ENCODE results near the gene CGNL1. TPM values are rescaled to one million over a fixed set of nuclear protein-coding genes. Genes with fewer than 3 reads are reported as not detected.

Gene CGNL1
- total RNA-seq, 1 donor from 2014 or later, result 5.4 TPM

DNA sequence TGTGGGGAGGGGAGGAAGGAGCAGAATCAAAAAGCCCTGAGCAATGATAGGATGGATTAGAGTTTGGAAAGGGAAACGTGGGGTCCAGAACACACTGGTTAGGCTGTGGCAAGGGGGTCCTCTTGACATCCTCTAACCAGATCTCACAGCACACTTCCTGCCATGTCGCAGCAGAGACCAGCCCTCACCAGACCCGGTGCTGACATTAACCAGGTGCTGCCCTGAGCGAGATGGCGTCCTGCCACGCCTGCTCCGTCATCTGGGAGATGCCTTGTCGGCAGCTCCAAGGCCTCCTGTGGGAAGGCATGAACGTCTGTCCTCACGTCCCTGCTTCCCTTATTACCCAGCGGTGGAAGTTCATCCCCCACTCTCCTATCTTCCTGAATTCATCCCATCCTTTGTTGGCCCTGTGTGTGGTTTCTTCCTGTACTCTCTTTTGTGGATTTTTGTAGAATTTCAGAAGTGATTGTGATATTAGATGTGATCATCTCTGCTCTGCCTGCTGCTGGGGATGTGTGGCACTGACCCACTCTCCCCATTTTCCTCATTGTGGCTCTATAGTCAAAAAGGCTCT lies 186.0 kb downstream of the CGNL1 start:
- Mint-ChIP-seq H3K4me3 (ENCODE audit: unreplicated experiment) (no peak overlapping the region), H3K9me3 (ENCODE audit: unreplicated experiment) (peaks cover 2% of the 10 kb centered on the region), H3K27ac (ENCODE audit: unreplicated experiment) (no peak overlapping the region), H3K36me3 (ENCODE audit: unreplicated experiment) (peaks cover 4% of the 10 kb centered on the region), H3K4me1 (ENCODE audit: low read depth, unreplicated experiment) (peaks cover 4% of the 10 kb centered on the region), H3K27me3 (ENCODE audit: unreplicated experiment) (peaks cover 3% of the 10 kb centered on the region)
- TF ChIP-seq, protein P1, sequence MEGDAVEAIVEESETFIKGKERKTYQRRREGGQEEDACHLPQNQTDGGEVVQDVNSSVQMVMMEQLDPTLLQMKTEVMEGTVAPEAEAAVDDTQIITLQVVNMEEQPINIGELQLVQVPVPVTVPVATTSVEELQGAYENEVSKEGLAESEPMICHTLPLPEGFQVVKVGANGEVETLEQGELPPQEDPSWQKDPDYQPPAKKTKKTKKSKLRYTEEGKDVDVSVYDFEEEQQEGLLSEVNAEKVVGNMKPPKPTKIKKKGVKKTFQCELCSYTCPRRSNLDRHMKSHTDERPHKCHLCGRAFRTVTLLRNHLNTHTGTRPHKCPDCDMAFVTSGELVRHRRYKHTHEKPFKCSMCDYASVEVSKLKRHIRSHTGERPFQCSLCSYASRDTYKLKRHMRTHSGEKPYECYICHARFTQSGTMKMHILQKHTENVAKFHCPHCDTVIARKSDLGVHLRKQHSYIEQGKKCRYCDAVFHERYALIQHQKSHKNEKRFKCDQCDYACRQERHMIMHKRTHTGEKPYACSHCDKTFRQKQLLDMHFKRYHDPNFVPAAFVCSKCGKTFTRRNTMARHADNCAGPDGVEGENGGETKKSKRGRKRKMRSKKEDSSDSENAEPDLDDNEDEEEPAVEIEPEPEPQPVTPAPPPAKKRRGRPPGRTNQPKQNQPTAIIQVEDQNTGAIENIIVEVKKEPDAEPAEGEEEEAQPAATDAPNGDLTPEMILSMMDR (IDR thresholded peaks at IDR 0.05; ENCODE audit: partially characterized antibody, unreplicated experiment), result no peak
- DNase-seq, result no peak

DNA sequence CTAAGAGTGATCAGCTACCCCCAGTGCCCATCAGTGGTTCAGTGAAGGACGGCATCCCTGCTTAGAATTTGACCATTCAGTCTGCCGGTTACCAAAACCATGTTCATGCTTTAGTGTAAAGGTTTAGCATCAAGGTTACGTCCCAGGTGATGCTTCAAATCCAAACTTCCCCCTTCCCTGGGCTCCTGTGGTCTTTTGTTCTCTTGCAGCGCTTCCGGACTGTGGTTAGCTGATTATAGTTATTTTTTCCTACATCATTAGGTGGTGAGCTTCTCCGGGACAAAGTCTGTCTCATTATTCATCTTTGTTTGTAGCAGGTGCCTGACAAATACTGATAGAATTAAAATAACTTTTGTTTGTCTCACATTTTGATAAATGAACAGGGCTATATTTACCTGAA lies 187.1 kb downstream of the CGNL1 start:
- Mint-ChIP-seq H3K36me3 (ENCODE audit: unreplicated experiment) (no peaks in the 10 kb centered on the region), H3K27me3 (ENCODE audit: unreplicated experiment) (peaks cover 3% of the 10 kb centered on the region), H3K9me3 (ENCODE audit: unreplicated experiment) (peaks cover 2% of the 10 kb centered on the region), H3K4me3 (ENCODE audit: unreplicated experiment) (no peak overlapping the region), H3K27ac (ENCODE audit: unreplicated experiment) (no peak overlapping the region), H3K4me1 (ENCODE audit: low read depth, unreplicated experiment) (peaks cover 4% of the 10 kb centered on the region)
- TF ChIP-seq, protein P1 (IDR thresholded peaks at IDR 0.05; ENCODE audit: partially characterized antibody, unreplicated experiment), result no peak
- DNase-seq, result no peak

DNA sequence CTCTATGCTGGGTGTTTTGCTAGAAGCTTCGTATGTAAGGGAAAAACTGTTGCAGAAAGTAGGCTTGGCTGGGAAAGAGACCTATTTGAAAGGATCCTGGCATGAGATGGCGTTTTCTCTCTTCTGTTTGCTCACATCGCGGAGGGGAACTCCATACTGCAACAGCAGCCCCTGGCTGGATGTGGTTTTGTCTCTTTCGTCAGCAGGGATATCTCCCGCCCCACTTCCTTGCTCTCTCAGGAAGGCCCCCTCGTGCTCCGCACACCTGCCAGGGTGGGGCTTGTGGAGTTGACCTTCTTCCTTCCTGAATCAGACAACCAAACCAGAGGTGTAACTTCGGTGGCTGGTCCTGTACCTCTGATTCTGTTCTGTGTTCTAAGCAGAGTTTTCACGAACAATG lies 189.0 kb downstream of the CGNL1 start:
- H3K27me3 Mint-ChIP-seq (ENCODE audit: unreplicated experiment), result peaks cover 3% of the 10 kb centered on the region
- H3K36me3 Mint-ChIP-seq (ENCODE audit: unreplicated experiment), result no peaks in the 10 kb centered on the region
- TF ChIP-seq, protein P1 (IDR thresholded peaks at IDR 0.05; ENCODE audit: partially characterized antibody, unreplicated experiment), result no peak
- peaks cover 4% of the 10 kb centered on the region for H3K4me1 Mint-ChIP-seq (ENCODE audit: low read depth, unreplicated experiment)
- H3K4me3 Mint-ChIP-seq (ENCODE audit: unreplicated experiment), result no peak overlapping the region
- H3K9me3 Mint-ChIP-seq (ENCODE audit: unreplicated experiment), result peaks cover 2% of the 10 kb centered on the region
- H3K27ac Mint-ChIP-seq (ENCODE audit: unreplicated experiment), result no peak overlapping the region
- DNase-seq, result no peak

DNA sequence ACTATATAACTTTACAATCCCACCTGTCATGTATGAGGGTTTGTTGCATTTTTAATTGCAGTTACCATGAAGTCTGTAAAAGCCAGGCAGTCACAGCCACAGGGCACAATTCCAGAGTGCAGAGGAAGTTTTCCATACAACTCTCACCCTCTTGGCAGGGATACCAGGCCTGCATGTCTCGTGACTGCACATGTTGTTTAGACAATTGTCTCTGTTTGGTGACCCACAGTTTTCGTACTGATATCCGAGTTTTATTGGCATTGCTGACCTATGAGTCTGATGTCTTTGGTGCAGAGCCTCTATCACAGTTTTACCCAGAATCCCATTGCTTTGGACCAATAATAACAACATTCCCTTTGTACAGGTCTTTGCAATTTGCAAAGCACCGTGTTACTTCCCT lies 190.5 kb downstream of the CGNL1 start:
- TF ChIP-seq, protein P1 (IDR thresholded peaks at IDR 0.05; ENCODE audit: partially characterized antibody, unreplicated experiment), result no peak
- no peak overlapping the region for H3K4me3 Mint-ChIP-seq (ENCODE audit: unreplicated experiment)
- DNase-seq, result no peak

DNA sequence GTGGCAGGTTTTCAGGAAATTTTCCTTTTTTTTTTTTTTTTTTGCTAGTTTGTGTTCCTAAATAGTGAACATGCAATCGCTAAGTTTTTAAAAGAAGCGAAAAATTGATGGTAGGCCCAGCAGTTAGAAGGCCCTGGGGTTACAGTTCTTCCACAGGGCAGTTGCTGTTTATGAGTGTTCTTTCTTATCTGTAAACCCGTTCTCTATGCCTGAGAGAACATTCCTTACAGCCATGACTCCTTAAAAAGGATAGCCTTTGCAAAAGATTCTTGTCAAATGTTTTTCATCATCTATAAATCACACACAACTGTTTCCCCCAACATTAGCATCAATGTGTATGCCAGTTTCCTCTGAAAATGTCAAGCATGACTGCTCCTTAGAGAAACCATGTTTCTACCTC lies 191.6 kb downstream of the CGNL1 start:
- no peak for DNase-seq
- no peaks in the 10 kb centered on the region for H3K9me3 Mint-ChIP-seq (ENCODE audit: unreplicated experiment)
- no peaks in the 10 kb centered on the region for H3K27me3 Mint-ChIP-seq (ENCODE audit: unreplicated experiment)
- no peaks in the 10 kb centered on the region for H3K36me3 Mint-ChIP-seq (ENCODE audit: unreplicated experiment)
- H3K4me1 Mint-ChIP-seq (ENCODE audit: low read depth, unreplicated experiment), result no peaks in the 10 kb centered on the region
- TF ChIP-seq, protein P1 (IDR thresholded peaks at IDR 0.05; ENCODE audit: partially characterized antibody, unreplicated experiment), result no peak
- no peak overlapping the region for H3K4me3 Mint-ChIP-seq (ENCODE audit: unreplicated experiment)
- H3K27ac Mint-ChIP-seq (ENCODE audit: unreplicated experiment), result no peak overlapping the region

More for the DNA sequence above, 190.5 kb downstream of the CGNL1 start:
- no peaks in the 10 kb centered on the region for H3K9me3 Mint-ChIP-seq (ENCODE audit: unreplicated experiment)
- peaks cover 4% of the 10 kb centered on the region for H3K4me1 Mint-ChIP-seq (ENCODE audit: low read depth, unreplicated experiment)
- no peaks in the 10 kb centered on the region for H3K36me3 Mint-ChIP-seq (ENCODE audit: unreplicated experiment)
- peaks cover 3% of the 10 kb centered on the region for H3K27me3 Mint-ChIP-seq (ENCODE audit: unreplicated experiment)
- no peak overlapping the region for H3K27ac Mint-ChIP-seq (ENCODE audit: unreplicated experiment)

Data from glutamatergic neuron (in vitro differentiated cells).